Immature natural killer cell (primary cell): ENCODE measurements around the gene FXYD3. TPM values are rescaled to one million over a fixed set of nuclear protein-coding genes. Genes with fewer than 3 reads are reported as not detected.
A peak's percentile ranks its signal among the peaks of the same experiment; 100 is the strongest.
"Not testable (repeated sequence)": the region's sequence is repeated elsewhere in the genome, so short reads cannot be mapped to it uniquely, and the experiment has no call there.

Experiments
- DNase-seq, 3 donors: peaks; one replicate each; pipeline ENCODE4 v3.0.0; 2022; ENCODE audit warnings: mixed read lengths in 1 of 3
- H3K27ac Mint-ChIP-seq, 6 donors: one replicate each; pipeline ENCODE4 v1.8.0; 2020; ENCODE audit warnings: mixed read lengths in 6 of 6, mild to moderate bottlenecking in 5 of 6, inconsistent platforms in 4 of 6, moderate library complexity in 3 of 6
- H3K27me3 Mint-ChIP-seq, 3 donors: one replicate each; pipeline ENCODE4 v1.8.0; 2020 to 2021; ENCODE audit warnings: low read depth in 3 of 3, mild to moderate bottlenecking in 3 of 3, mixed read lengths in 3 of 3, moderate library complexity in 3 of 3, inconsistent platforms in 1 of 3
- H3K36me3 Mint-ChIP-seq, 3 donors: one replicate each; pipeline ENCODE4 v1.8.0; 2020; ENCODE audit warnings: mixed read lengths in 3 of 3, inconsistent platforms in 2 of 3, mild to moderate bottlenecking in 2 of 3
- H3K4me1 Mint-ChIP-seq, 2 donors: one replicate each; pipeline ENCODE4 v1.8.0; 2020; ENCODE audit warnings: inconsistent platforms in 2 of 2, mild to moderate bottlenecking in 2 of 2, mixed read lengths in 2 of 2, moderate library complexity in 1 of 2
- H3K4me3 Mint-ChIP-seq, 5 donors: one replicate each; pipeline ENCODE4 v1.8.0; 2020; ENCODE audit warnings: mild to moderate bottlenecking in 5 of 5, mixed read lengths in 5 of 5, inconsistent platforms in 3 of 5, moderate library complexity in 3 of 5
- H3K9me3 Mint-ChIP-seq, 6 donors: one replicate each; pipeline ENCODE4 v1.8.0; 2020; ENCODE audit warnings: mild to moderate bottlenecking in 6 of 6, mixed read lengths in 6 of 6, inconsistent platforms in 4 of 6, moderate library complexity in 3 of 6
- polyA plus RNA-seq, 3 donors: library from polyadenylated mRNA; unstranded; fragments of 300-500 nt; fragmentation: Illumina TruSeq; gene quantifications; one replicate each; pipeline ENCODE4 v1.2.3, GENCODE V29; 2021

FXYD3 gene
- polyA plus RNA-seq, 3 donors from 2014 or later: not detected

DNA sequence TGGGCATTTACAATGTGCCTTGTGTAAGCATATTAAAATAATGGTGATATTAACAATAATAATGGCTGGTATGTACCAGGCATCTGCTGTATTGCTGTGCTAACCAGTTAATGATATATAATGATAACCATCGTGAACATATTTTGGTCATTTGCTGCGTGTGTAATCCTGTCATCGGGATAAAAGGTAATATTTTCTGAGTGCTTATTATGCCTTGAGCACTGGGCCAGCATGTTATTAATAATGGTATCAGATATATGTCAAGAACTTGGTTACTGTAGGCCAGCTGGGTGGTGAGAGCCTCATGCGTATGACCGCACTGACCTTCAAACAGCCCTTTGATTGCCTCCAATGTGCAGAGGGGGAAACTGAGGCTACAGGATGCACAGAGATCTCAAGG lies 22.2 kb upstream of the FXYD3 start:
- Mint-ChIP-seq H3K9me3 (no peaks in the 10 kb centered on the region), H3K36me3 (no peaks in the 10 kb centered on the region), H3K27me3 (peaks cover 0 to 5% (median 1%) of the 10 kb centered on the region in 3 donors), H3K4me3 (no peak overlapping the region), H3K4me1 (peaks cover 2 to 7% of the 10 kb centered on the region in 2 donors), H3K27ac (no peak overlapping the region)
- no peak for DNase-seq

DNA sequence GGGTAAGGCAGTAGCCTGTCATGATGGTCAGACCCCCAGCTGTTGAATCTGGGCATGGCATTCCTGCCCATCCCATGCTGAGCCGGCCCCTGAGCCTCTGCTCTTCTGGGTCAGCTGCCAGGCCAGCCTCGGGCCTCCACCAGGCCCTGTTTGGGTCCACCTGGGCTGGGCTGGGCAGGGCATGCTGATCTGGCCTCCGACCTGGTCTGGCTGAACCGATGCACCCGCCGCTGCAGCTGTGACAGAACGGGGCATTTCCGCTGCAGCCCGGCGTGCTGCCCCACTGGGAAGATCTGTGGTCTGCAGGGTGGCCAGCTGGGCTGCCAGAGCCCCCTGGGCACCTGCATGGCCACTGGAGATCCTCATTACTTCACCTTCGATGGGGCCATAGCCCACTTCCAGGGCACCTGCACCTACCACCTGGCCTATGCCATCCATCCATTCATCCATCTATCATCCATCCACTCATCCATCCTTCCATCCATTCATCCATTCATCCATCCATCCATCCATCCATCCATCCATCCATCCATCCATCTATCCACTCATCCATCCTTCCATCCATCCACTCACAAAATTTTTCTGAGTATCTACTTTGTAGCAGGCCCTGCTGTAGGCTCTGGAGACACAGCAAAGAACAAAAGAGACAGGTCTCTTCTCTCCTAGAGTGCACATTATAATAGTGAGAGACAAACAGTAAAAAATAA lies 21.5 kb upstream of the FXYD3 start:
- DNase-seq: no peak
- H3K36me3 Mint-ChIP-seq: no peaks in the 10 kb centered on the region
- H3K27ac Mint-ChIP-seq: no peak overlapping the region
- no peak overlapping the region for H3K4me3 Mint-ChIP-seq
- peaks cover 0 to 5% (median 1%) of the 10 kb centered on the region in 3 donors for H3K27me3 Mint-ChIP-seq
- peaks cover 2 to 7% of the 10 kb centered on the region in 2 donors for H3K4me1 Mint-ChIP-seq
- no peaks in the 10 kb centered on the region for H3K9me3 Mint-ChIP-seq

DNA sequence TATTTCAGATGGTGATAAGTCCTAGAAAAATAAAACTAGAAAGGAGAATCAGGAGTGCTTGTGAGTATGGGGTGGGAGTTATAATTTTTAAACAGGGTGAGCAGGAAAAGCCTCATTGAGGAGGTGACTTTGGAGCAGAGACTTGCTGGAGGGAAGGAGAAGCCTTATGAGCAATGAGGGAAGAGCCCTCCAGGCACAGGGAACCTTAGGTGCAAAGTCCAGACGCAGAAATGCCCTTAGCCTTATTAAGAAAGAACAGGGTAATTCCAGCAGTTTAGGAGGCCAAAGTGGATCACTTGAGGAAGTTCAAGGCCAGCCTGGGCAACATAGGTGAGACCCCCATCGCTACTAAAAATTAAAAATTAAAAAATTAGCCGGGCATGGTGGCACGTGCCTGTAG lies 21.0 kb upstream of the FXYD3 start:
- Mint-ChIP-seq H3K9me3 (no peaks in the 10 kb centered on the region), H3K4me1 (peaks cover 2 to 7% of the 10 kb centered on the region in 2 donors), H3K4me3 (no peak overlapping the region), H3K27me3 (peaks cover 0 to 5% (median under 1%) of the 10 kb centered on the region in 3 donors), H3K27ac (no peak overlapping the region), H3K36me3 (no peaks in the 10 kb centered on the region)
- DNase-seq: no peak

DNA sequence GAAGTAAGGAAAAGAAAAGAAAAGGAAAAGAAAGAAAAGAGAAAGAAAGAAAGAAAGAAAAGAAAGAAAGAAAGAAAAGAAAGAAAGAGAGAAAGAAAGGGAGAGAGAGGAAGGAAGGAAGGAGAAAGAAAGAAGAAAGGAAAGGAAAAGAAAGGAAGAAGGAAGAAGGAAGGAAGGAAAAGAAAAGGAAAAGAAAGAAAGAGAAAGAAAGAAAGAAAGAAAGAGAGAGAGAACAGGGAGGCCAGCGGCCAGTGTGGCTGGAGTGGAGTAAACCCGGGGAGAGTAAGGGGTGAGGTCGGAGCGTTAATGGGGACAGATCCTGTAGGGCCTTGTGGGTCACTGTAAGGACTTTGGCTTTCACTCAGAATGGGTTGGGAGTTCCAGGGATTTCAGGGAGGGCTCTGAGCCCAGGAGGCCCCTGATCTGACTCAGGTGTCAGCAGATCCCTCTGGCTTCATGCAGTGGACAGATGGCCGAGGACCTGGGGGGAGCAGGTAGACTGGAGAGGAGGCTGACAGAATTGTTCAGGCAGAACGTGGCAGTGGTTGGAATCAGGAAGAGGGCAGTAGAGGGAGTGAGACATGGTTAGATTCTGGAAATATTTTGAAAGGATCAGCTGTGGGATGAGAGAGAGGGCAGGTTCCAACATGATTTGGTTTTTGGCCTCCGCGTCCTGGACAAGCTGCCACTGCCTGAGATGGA lies 19.8 kb upstream of the FXYD3 start:
- no peak for DNase-seq
- H3K27ac Mint-ChIP-seq: no peak overlapping the region
- no peaks in the 10 kb centered on the region for H3K4me1 Mint-ChIP-seq
- H3K4me3 Mint-ChIP-seq: no peak overlapping the region
- no peaks in the 10 kb centered on the region for H3K36me3 Mint-ChIP-seq
- peaks cover 0 to 2% (median 0%) of the 10 kb centered on the region in 3 donors for H3K27me3 Mint-ChIP-seq
- no peaks in the 10 kb centered on the region for H3K9me3 Mint-ChIP-seq

DNA sequence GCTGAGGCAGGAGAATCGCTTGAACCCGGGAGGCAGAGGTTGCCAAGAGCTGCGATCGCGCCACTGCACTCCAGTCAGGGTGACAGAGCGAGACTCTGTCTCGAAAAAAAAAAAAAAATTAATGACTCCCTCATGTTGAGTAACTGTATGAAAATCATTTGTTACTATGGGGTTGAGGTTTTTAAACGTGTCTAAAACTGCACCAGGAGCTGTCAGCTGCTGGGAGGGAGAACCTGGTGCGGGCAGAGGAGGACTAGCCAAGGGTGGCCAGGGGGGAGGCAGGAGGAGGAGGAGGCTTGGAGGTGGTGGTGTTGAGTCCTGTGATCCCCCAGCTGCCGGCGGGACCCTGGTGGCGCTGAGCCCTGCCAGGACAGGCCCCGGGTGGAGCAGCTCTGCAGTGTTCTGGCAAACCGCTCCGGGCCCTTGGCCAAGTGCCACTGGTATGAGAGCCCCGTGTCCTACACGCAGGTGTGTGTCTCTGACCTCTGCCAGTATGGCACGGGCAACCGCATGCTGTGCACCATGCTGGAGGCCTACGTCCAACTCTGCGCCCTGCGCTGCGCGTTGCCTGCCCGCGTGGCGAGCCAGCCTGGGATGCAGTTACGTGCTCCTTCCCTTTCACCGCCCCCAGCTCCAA lies 17.1 kb upstream of the FXYD3 start:
- Mint-ChIP-seq H3K9me3 (no peaks in the 10 kb centered on the region), H3K4me1 (no peaks in the 10 kb centered on the region), H3K27me3 (peaks cover 0 to 2% (median 0%) of the 10 kb centered on the region in 3 donors), H3K27ac (no peak overlapping the region), H3K36me3 (no peaks in the 10 kb centered on the region), H3K4me3 (no peak overlapping the region)
- no peak for DNase-seq

DNA sequence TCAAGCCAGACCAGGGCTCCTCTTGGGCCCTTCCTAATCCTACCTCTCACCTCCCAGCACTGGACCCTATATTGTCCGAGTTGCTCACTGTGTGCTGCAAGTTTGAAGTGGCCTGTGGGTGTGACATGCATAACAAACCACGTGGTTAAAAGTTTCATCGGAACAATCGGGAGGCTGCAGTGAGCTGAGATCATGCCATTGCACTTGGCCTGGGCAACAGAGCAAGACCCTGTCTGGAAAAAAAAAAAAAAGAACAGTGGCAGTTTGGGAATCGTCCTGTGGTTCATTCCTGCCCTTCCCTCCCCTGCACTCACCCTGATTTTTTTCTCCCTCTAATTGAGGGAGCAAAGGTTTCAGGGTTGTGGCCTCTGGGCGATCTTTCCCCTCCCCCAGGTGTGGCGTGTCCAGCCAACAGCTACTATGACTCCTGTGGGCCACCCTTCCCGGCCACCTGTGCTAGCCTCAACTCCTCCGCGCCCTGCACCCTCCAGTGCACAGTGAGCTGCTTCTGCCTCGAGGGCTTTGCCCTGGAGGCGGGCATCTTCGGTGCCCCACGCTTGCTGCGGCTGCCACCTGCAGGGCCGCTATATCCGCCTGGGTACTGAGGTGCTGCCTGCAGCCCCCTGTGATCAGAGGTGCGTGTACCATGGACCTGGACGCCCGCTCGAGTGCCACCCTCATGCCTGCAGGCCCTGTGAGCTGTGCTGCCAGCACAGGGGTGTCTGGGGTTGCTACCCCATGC lies 16.3 kb upstream of the FXYD3 start:
- no peaks in the 10 kb centered on the region for H3K36me3 Mint-ChIP-seq
- H3K27me3 Mint-ChIP-seq: peaks cover 0 to 3% (median 2%) of the 10 kb centered on the region in 3 donors
- no peak overlapping the region for H3K4me3 Mint-ChIP-seq
- H3K4me1 Mint-ChIP-seq: no peaks in the 10 kb centered on the region
- DNase-seq: no peak
- H3K9me3 Mint-ChIP-seq: no peaks in the 10 kb centered on the region
- no peak overlapping the region for H3K27ac Mint-ChIP-seq

DNA sequence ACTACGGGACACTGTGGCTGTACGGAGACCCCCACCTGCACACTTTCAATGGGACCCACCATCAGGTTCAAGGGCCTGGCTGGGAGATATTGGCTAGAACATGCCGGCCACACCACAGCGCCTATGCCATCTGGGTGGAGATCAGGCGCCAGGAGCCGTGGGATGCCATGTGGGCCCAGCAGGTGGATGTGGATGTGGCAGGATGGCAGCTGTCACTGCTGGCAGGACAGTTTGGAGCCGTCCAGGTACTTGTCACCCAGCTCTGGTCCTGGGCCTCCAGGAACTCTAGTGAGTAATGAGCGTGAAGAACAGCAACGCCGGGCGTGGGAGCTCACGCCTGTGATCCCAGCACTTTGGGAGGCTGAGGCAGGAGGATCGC lies 15.7 kb upstream of the FXYD3 start:
- Mint-ChIP-seq H3K4me3 (no peak overlapping the region), H3K9me3 (no peaks in the 10 kb centered on the region), H3K4me1 (no peaks in the 10 kb centered on the region), H3K27ac (no peak overlapping the region), H3K36me3 (no peaks in the 10 kb centered on the region), H3K27me3 (peaks cover 0 to 3% (median 2%) of the 10 kb centered on the region in 3 donors)
- no peak for DNase-seq

DNA sequence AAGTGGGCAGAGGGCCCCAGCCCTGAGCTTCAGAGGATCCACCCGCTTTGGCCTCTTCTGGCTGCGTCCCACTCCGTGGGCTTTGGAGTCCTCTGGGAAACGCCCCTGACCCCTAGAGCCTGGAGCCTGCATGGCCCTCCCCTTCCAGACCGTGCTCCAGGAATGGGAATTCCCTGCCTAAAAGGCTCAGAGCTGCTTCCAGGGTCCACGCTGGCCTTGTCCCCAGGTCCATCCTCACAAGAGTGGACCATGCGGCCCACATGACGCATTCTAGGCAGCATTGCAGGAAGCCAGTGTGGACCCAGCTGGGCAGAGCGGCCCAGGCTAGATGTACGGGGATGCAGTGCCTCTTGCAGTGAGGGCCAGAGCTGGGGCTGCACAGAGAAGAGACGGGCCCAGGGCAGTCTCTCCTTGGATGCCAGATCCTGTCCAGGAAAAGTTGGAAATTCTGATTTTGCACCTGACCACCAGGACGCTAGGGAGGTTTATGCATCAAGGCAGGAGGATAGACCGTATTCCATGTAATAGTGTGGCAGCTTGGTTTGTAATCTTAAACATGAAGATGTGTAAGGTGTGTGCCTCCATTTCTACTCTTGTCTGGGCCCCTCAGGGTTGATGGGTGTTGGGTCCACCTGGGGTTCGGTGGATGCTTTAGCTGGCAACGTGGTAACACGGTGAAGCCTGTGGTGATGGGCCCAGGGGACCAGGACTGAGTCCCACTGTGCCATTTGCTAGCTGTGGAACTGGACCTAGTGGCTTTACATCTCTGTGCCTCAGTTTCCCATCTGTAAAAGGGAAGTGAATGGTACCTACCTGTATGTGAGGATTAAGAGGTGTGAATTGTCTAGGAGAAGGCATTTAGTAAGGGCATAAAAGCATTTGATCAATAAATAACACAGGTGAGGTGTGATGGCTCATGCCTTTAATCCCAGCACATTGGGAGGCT lies 14.8 kb upstream of the FXYD3 start:
- Mint-ChIP-seq H3K36me3 (no peaks in the 10 kb centered on the region), H3K9me3 (no peaks in the 10 kb centered on the region), H3K27ac (no peak overlapping the region), H3K4me1 (no peaks in the 10 kb centered on the region), H3K27me3 (peaks cover 0 to 3% (median 2%) of the 10 kb centered on the region in 3 donors), H3K4me3 (no peak overlapping the region)
- no peak for DNase-seq

DNA sequence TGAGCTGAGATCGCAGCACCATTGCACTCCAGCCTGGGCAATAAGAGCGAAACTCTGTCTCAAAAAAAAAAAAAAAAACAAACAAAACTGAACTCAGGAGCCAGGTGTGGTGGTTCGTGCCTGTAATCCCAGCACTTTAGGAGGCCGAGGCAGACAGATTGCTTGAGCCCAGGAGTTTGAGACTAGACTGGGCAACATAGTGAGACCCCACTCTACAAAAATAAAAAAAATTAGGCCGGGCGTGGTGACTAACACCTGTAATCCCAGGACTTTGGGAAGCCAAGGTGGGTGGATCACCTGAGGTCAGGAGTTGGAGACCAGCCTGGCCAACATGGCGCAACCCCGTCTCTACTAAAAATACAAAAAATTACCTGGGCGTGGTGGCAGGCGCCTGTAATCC lies 13.7 kb upstream of the FXYD3 start:
- not testable (repeated sequence) for H3K27ac Mint-ChIP-seq, DNase-seq, H3K4me3 Mint-ChIP-seq, H3K9me3 Mint-ChIP-seq, H3K27me3 Mint-ChIP-seq, H3K36me3 Mint-ChIP-seq, H3K4me1 Mint-ChIP-seq

DNA sequence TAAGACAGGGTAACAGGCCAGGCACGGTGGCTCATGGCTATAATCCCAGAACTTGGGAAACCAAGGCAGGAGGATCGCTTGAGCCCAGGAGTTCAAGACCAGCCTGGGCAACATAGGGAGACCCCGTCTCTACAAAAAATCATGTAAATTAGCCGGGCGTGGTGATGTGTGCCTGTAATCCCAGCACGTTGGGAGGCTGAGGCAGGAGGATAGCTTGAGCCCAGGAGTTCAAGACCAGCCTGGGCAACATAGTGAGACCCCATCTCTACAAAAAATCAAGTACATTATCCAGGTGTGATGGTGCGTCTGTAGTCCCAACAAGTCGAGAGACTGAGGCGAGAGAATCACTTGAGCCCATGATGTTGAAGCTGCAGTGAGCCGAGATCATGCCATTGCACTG lies 12.0 kb upstream of the FXYD3 start:
- not testable (repeated sequence) for H3K9me3 Mint-ChIP-seq, H3K27me3 Mint-ChIP-seq, DNase-seq, H3K4me3 Mint-ChIP-seq, H3K4me1 Mint-ChIP-seq, H3K36me3 Mint-ChIP-seq
- peak overlapping the region in 2 of 6 donors; percentile 3 to 27 for H3K27ac Mint-ChIP-seq

DNA sequence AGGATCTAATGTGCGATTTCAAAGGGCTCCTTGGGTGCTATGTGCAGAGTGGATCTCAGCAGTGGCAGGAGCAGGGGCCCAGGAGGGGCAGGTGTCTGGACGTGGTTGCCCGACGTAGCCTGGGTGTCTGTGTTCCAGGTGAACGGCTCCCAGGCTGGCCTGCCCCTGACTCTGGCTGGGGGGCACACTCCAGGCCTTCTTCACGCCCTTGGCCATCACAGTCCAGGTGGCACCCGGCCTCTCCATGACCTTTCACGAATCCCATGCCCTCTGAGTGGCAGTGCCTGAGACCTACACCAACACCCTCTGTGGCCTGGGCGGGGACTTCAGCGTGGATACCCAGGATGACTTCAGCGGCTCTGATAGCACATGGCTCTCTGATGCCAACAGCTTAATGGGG lies 11.3 kb upstream of the FXYD3 start:
- no peaks in the 10 kb centered on the region for H3K9me3 Mint-ChIP-seq
- H3K27me3 Mint-ChIP-seq: peaks cover 2 to 5% (median 3%) of the 10 kb centered on the region in 3 donors
- H3K4me1 Mint-ChIP-seq: no peaks in the 10 kb centered on the region
- H3K36me3 Mint-ChIP-seq: no peaks in the 10 kb centered on the region
- DNase-seq: no peak
- no peak overlapping the region for H3K4me3 Mint-ChIP-seq
- H3K27ac Mint-ChIP-seq: no peak overlapping the region

DNA sequence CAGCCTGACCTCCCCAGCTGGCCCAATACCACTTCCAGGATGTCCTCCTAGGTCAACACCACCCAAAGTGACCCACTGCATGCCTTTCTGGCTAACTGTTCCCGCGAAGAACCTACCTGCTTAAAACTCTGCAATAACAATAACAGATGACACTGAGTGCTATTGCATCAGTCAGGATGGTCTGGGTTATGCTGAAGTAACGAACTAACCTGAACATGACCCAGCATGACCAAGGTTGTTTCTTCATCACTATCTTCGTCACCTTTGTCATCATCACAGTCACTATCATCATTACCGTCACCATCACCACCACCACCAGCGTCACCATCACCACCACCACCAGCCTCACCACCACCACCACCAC lies 10.6 kb upstream of the FXYD3 start:
- no peak for DNase-seq
- no peaks in the 10 kb centered on the region for H3K4me1 Mint-ChIP-seq
- H3K9me3 Mint-ChIP-seq: no peaks in the 10 kb centered on the region
- H3K4me3 Mint-ChIP-seq: no peak overlapping the region
- H3K27ac Mint-ChIP-seq: no peak overlapping the region
- H3K27me3 Mint-ChIP-seq: peaks cover 1 to 5% (median 2%) of the 10 kb centered on the region in 3 donors
- no peaks in the 10 kb centered on the region for H3K36me3 Mint-ChIP-seq
